HFFc6 (cell line): ENCODE results near the gene HPCAL4. TPM values are rescaled to one million over a fixed set of nuclear protein-coding genes. Genes with fewer than 3 reads are reported as not detected.

ENCODE experiments used
- DNase-seq: peaks from one replicate; pipeline ENCODE4 v3.0.0-alpha.2; 2018
- H3K27ac Mint-ChIP-seq: 2 replicates; pipeline ENCODE4 v1.8.0; 2020; ENCODE audit warnings: mild to moderate bottlenecking, mixed read lengths
- H3K27me3 Mint-ChIP-seq: 2 replicates; pipeline ENCODE4 v1.8.0; 2021; ENCODE audit warnings: mild to moderate bottlenecking, moderate library complexity, mixed read lengths; ENCODE audit not compliant: insufficient read depth
- H3K36me3 Mint-ChIP-seq: 2 replicates; pipeline ENCODE4 v1.8.0; 2021; ENCODE audit warnings: low read depth, mixed read lengths
- H3K4me1 Mint-ChIP-seq: 2 replicates; pipeline ENCODE4 v1.8.0; 2020; ENCODE audit warnings: low read depth, mixed read lengths
- H3K4me3 Mint-ChIP-seq: 2 replicates; pipeline ENCODE4 v1.8.0; 2020; ENCODE audit warnings: mild to moderate bottlenecking, moderate library complexity, mixed read lengths
- H3K9me3 Mint-ChIP-seq: 2 replicates; pipeline ENCODE4 v1.8.0; 2020; ENCODE audit warnings: mild to moderate bottlenecking, mixed read lengths
- CTCF ChIP-seq: fragments of 200-600 bp; sonication (generic); IDR thresholded peaks from 2 replicates; pipeline ENCODE4 v1.5.0; 2021; ENCODE audit warnings: antibody characterized with exemption, mild to moderate bottlenecking
- total RNA-seq, 6 experiments: library from RNA; stranded (reverse); fragmentation: NEBNext Ultra II Directional; extraction: Animal tissue kit (Norgen Biotek cat#: 25700); gene quantifications; 2 replicates in 1 of 6; 3 replicates in 5 of 6; pipeline ENCODE4 v1.2.3, GENCODE V29; 2021

Gene HPCAL4
- total RNA-seq, 6 experiments from 2014 or later: not detected

GRCh38 chr1:39683591-39684312, 7.5 kb downstream of the HPCAL4 start:
- DNase-seq: no peak
- Mint-ChIP-seq H3K4me1 (peaks cover 19% of the 10 kb centered on the region; the same call in 1 of the 2 replicates), H3K27me3 (peaks cover 53% of the 10 kb centered on the region), H3K27ac (no peak overlapping the region), H3K36me3 (no peaks in the 10 kb centered on the region), H3K9me3 (no peaks in the 10 kb centered on the region), H3K4me3 (no peak overlapping the region)
- TF ChIP-seq CTCF: no peak

GRCh38 chr1:39681999-39682398, 9.2 kb downstream of the HPCAL4 start:
- Mint-ChIP-seq H3K27me3 (peaks cover 45% of the 10 kb centered on the region), H3K4me1 (peaks cover 18% of the 10 kb centered on the region), H3K9me3 (no peaks in the 10 kb centered on the region), H3K27ac (no peak overlapping the region), H3K36me3 (no peaks in the 10 kb centered on the region), H3K4me3 (no peak overlapping the region)
- no peak for DNase-seq
- no peak for TF ChIP-seq CTCF

- no peaks in the 10 kb centered on the region for H3K9me3 Mint-ChIP-seq
- H3K4me3 Mint-ChIP-seq: no peak overlapping the region
- DNase-seq: no peak
- peaks cover 45% of the 10 kb centered on the region for H3K27me3 Mint-ChIP-seq
- TF ChIP-seq CTCF: no peak
- no peaks in the 10 kb centered on the region for H3K36me3 Mint-ChIP-seq
- H3K4me1 Mint-ChIP-seq: peaks cover 25% of the 10 kb centered on the region
- H3K27ac Mint-ChIP-seq: no peak overlapping the region
Observed at GRCh38 chr1:39681294-39681693, 9.9 kb downstream of the HPCAL4 start.

GRCh38 chr1:39680751-39681150, 10.5 kb downstream of the HPCAL4 start:
- no peak for DNase-seq
- Mint-ChIP-seq H3K27me3 (peaks cover 43% of the 10 kb centered on the region), H3K4me3 (no peak overlapping the region), H3K27ac (no peak overlapping the region), H3K9me3 (no peaks in the 10 kb centered on the region), H3K36me3 (no peaks in the 10 kb centered on the region), H3K4me1 (peaks cover 27% of the 10 kb centered on the region)
- TF ChIP-seq CTCF: no peak

GRCh38 chr1:39679821-39680220, 11.4 kb downstream of the HPCAL4 start:
- Mint-ChIP-seq H3K4me1 (peaks cover 27% of the 10 kb centered on the region), H3K27me3 (peaks cover 40% of the 10 kb centered on the region), H3K4me3 (no peak overlapping the region), H3K36me3 (no peaks in the 10 kb centered on the region), H3K9me3 (no peaks in the 10 kb centered on the region), H3K27ac (no peak overlapping the region)
- no peak for DNase-seq
- TF ChIP-seq CTCF: no peak
